Heart right ventricle (tissue), 16 donors: ENCODE measurements around the gene LONRF2. TPM values are rescaled to one million over a fixed set of nuclear protein-coding genes. Genes with fewer than 3 reads are reported as not detected.
A peak's percentile ranks its signal among the peaks of the same experiment; 100 is the strongest.

Experiments used
- ATAC-seq, 8 donors: fragments of 200-7000 bp; cut with Tn5 transposase; one replicate each; pipeline ENCODE4 v1.9.1; 2020; ENCODE audit warnings: mild to moderate bottlenecking in 8 of 8, moderate library complexity in 8 of 8, moderate number of reproducible peaks in 1 of 8
- DNase-seq, 2 donors: peaks; one replicate each; pipeline ENCODE4 v3.0.0-alpha.2; 2020
- H3K27ac ChIP-seq, 10 donors: fragments of 200-600 bp; sonication (generic) in 2 of 10; one replicate each; pipeline versions ENCODE4 v1.5.0 to v1.8.0; 2020 to 2022; ENCODE audit warnings: mild to moderate bottlenecking in 3 of 10
- H3K27me3 ChIP-seq, 7 donors: fragments of 200-600 bp; one replicate each; pipeline ENCODE4 v1.8.0; 2021 to 2022; ENCODE audit warnings: mild to moderate bottlenecking in 2 of 7
- H3K36me3 ChIP-seq, 9 donors: fragments of 200-600 bp; sonication (generic) in 1 of 9; one replicate each; pipeline versions ENCODE4 v1.5.0 to v1.8.0; 2020 to 2022; ENCODE audit warnings: mild to moderate bottlenecking in 2 of 9
- H3K4me1 ChIP-seq, 9 donors: fragments of 200-600 bp; sonication (generic) in 1 of 9; one replicate each; pipeline versions ENCODE4 v1.5.0 to v1.8.0; 2020 to 2022; ENCODE audit warnings: mild to moderate bottlenecking in 4 of 9
- H3K4me3 ChIP-seq, 10 donors: fragments of 200-600 bp; sonication (generic) in 2 of 10; one replicate each; pipeline versions ENCODE4 v1.5.0 to v1.8.0; 2020 to 2022; ENCODE audit warnings: mild to moderate bottlenecking in 7 of 10, moderate library complexity in 2 of 10
- H3K9me3 ChIP-seq, 11 donors: fragments of 200-600 bp in 10 of 11; sonication (generic) in 2 of 11; one replicate each; pipeline versions ENCODE4 v1.5.0 to v1.8.0; 2013 to 2022; ENCODE audit warnings: mild to moderate bottlenecking in 2 of 11, control low read depth in 1 of 11, moderate library complexity in 1 of 11
- WGBS, 2 donors: extraction: QIAGEN DNeasy Blood & Tissue Kit; methylation state at CpG; one replicate each; pipeline ENCODE4 v1.1.7; 2013; ENCODE audit warnings: inconsistent platforms in 1 of 2; 5-methylcytosine and 5-hydroxymethylcytosine counted together
- intact Hi-C, 10 donors: fragments of 100-400 bp; cut with DNase I; formaldehyde crosslinking; loops; one replicate each; pipeline versions ENCODE4 v1.11.1 to v1.14.2; 2022
- polyA plus RNA-seq, 2 donors: library from polyadenylated mRNA; stranded (reverse); fragments of 200-250 nt; gene quantifications; one replicate each; pipeline ENCODE4 v1.2.3, GENCODE V29; 2013
- total RNA-seq, 10 donors: library from RNA; stranded (reverse); fragmentation: NEBNext Ultra II Directional in 3 of 10; extraction: Animal tissue kit (Norgen Biotek cat#: 25700) in 3 of 10; gene quantifications; one replicate each; pipeline versions ENCODE4 v1.2.1 to v1.2.4, GENCODE V29; 2021 to 2023
- TF ChIP-seq, protein P1 (sequence below), 9 donors: fragments of 200-600 bp; sonication (generic) in 2 of 9; IDR thresholded peaks; one replicate each; pipeline versions ENCODE4 v1.5.0 to v1.8.0; 2021 to 2022; ENCODE audit warnings: antibody characterized with exemption in 9 of 9, mild to moderate bottlenecking in 5 of 9, moderate library complexity in 1 of 9
- donor health status: Arrhythmogenic right ventricular cardiomyopathy.
- donor health status: ischemic (EF 13 %, LVEDD 7.1; RV severe dilation, severe dysfunction).
- donor health status: healthy with polysubstance abuse.
- donor health status: DM: no; HTN: yes; CAD: no.
- donor health status: DM: no; HTN: no; CAD: no.
- donor health status: ischemic (EF 25% LVEDD 6.9; RV normal size, moderate dysfunction).
- donor health status: ischemic (EF 25% LVEDD 5.7; RV mildly dilated, moderate dysfunction).
- donor health status: healthy.
- donor health status: DM: yes; HTN: yes; CAD: no.
- donor health status: Ischemic cardiomyopathy.
- donor health status: ischemic (EF 35%, LVEDD 5.7; RV mildly dilated, moderate dysfunction).
- donor health status: nonischemic (EF 11% LVEDD 7.7; RV severe dilation, severe dysfunction).
- donor health status: DM: yes; HTN: yes; CAD: no.
- donor health status: PGD.
- donor health status: ischemic (EF 29% LVEDD 5.4; RV normal size, mild dysfunction).
- donor health status: nonischemic (EF 23%, LVEDD 6.1; RV moderate dilation, normal function).

Gene LONRF2
- total and polyA plus RNA-seq, 12 donors = 0.58 to 33.3 (median 21.4) TPM

DNA sequence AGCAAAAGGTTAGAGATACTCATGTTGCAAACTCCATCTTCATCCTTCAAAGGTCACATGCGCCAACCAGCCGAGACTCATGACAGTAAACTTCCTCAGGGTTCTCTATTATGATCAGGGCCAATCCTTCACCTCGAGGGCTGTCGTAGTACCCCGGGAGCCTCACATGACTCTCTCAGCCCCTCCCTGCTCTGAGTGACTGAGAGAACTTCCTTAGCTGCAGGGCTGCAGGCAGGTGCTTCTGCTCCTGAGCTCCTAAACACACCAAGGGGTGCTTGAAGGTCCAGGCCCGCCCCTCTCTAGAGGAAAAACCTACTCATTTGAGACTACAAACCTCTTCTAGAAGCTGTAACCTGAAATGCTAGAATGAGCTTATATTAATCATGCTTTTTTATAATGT, 48.2 kb downstream of the LONRF2 start:
- Histone ChIP-seq H3K9me3 (no peaks in the 10 kb centered on the region), H3K4me3 (no peak overlapping the region), H3K4me1 (peaks cover 0 to 10% (median 0%) of the 10 kb centered on the region in 9 donors), H3K36me3 (peaks cover 0 to 10% (median 0%) of the 10 kb centered on the region in 9 donors), H3K27me3 (no peaks in the 10 kb centered on the region), H3K27ac (no peak overlapping the region)
- 76 to 77% methylated on average over 6 of the region's 6 CpGs for WGBS, 2 donors
- DNase-seq (no peak), ATAC-seq (no peak)
- intact Hi-C loops = no loop called here
- TF ChIP-seq, protein P1, sequence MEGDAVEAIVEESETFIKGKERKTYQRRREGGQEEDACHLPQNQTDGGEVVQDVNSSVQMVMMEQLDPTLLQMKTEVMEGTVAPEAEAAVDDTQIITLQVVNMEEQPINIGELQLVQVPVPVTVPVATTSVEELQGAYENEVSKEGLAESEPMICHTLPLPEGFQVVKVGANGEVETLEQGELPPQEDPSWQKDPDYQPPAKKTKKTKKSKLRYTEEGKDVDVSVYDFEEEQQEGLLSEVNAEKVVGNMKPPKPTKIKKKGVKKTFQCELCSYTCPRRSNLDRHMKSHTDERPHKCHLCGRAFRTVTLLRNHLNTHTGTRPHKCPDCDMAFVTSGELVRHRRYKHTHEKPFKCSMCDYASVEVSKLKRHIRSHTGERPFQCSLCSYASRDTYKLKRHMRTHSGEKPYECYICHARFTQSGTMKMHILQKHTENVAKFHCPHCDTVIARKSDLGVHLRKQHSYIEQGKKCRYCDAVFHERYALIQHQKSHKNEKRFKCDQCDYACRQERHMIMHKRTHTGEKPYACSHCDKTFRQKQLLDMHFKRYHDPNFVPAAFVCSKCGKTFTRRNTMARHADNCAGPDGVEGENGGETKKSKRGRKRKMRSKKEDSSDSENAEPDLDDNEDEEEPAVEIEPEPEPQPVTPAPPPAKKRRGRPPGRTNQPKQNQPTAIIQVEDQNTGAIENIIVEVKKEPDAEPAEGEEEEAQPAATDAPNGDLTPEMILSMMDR (IDR thresholded peaks at IDR 0.05) = no peak

DNA sequence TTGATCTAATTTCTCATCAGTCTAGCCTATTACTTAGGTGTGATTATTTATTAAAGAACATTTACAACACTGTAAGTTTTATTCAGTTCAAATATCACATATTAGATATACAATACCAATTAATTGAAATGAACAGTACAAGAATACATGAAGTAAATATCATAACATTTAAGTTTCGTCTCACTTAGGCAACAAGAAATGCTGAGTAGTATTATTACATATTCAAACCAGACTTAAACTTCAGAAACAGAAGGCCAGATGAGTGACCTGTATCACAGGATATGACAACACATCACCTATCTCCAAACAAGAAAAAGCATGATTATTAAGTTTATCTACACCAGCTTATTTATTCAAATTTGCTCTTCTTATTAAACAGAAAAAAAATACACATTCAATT, 48.9 kb downstream of the LONRF2 start:
- peak overlapping the region in 5 of 10 donors; percentile 3 to 67 (median 41) for H3K27ac ChIP-seq
- WGBS, 2 donors = 94 to 95% methylated on average over 1 of the region's 1 CpG
- intact Hi-C loops = no loop called here

DNA sequence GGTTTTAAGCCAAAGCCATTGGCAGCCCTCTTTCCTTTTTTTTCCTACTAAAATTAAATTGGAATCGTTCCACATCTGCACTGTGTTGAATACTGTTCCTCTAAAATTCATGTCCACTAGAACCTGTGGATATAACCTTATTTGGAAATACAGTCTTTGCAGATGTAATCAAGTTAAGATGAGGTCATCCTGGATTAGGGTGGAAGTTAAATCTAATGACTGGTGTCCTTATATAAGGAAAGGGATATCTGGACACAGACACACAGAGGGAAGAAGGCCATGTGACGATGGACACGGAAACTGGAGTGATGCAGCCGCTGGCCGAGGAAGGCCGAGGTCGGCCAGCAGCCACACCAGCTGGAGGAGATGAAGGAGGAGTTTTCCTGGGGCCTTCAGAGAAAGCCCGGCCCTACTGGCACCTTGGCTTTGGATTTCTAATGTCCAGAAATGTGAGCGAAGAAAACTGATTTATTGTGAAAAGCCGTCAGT, 49.4 kb downstream of the LONRF2 start:
- ATAC-seq (peak; percentile 18 to 94 (median 87)), DNase-seq (peak; percentile 36 to 55)
- Histone ChIP-seq H3K4me3 (no peak overlapping the region), H3K36me3 (peaks cover 0 to 10% (median 0%) of the 10 kb centered on the region in 9 donors), H3K27ac (peak overlapping the region in 6 of 10 donors; percentile 38 to 67 (median 40)), H3K27me3 (no peaks in the 10 kb centered on the region), H3K4me1 (peaks cover 0 to 10% (median 0%) of the 10 kb centered on the region in 9 donors), H3K9me3 (no peaks in the 10 kb centered on the region)
- intact Hi-C loops = no loop called here
- TF ChIP-seq, protein P1 (IDR thresholded peaks at IDR 0.05) = no peak
- 44 to 64% methylated on average over 10 of the region's 10 CpGs for WGBS, 2 donors

More for the DNA sequence above, 48.9 kb downstream of the LONRF2 start:
- TF ChIP-seq, protein P1 (IDR thresholded peaks at IDR 0.05) = no peak
- peaks cover 0 to 10% (median 0%) of the 10 kb centered on the region in 9 donors for H3K4me1 ChIP-seq
- no peak for DNase-seq
- no peak overlapping the region for H3K4me3 ChIP-seq
- H3K36me3 ChIP-seq = peaks cover 0 to 10% (median 0%) of the 10 kb centered on the region in 9 donors
- no peak for ATAC-seq
- H3K27me3 ChIP-seq = no peaks in the 10 kb centered on the region
- H3K9me3 ChIP-seq = no peaks in the 10 kb centered on the region

DNA sequence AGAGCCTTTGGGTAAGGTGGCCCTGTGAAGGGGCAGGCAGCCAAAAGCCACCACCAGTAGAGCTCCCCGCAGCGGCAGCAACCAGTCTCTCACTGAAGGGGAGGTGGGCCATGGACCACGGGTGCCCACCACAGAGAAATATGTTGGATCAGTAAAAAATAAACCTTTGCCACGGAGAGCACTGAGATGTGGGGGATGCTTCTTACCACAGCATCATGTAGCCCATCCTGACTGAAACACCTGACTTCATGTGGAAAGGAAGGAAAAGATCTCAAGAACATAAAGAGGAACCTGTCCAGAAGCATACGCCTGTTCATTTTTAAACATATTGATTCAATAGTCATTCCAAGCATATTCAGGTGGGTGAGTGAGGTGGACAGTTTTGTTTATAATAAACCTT, 51.1 kb downstream of the LONRF2 start:
- H3K27ac ChIP-seq = no peak overlapping the region
- TF ChIP-seq, protein P1 (IDR thresholded peaks at IDR 0.05) = no peak

More for the DNA sequence above, 51.1 kb downstream of the LONRF2 start:
- no peaks in the 10 kb centered on the region for H3K27me3 ChIP-seq
- 95 to 98% methylated on average over 5 of the region's 5 CpGs for WGBS, 2 donors
- H3K4me3 ChIP-seq = no peak overlapping the region
- ATAC-seq (no peak), DNase-seq (no peak)
- peaks cover 0 to 10% (median 0%) of the 10 kb centered on the region in 9 donors for H3K36me3 ChIP-seq
- intact Hi-C loops = no loop called here
- H3K9me3 ChIP-seq = no peaks in the 10 kb centered on the region
- peaks cover 0 to 10% (median 0%) of the 10 kb centered on the region in 9 donors for H3K4me1 ChIP-seq
